WTC11 (cell line): ENCODE measurements around the gene C12orf75.

Experiments used
- CTCF ChIP-seq: fragments of 200-600 bp; IDR thresholded peaks from 2 replicates; pipeline ENCODE4 v1.8.0; 2022; ENCODE audit warnings: antibody characterized with exemption
- ESRRA ChIP-seq: sonication (generic); formaldehyde crosslinking; IDR thresholded peaks from 2 replicates; pipeline ENCODE4 v1.8.1; 2022; ENCODE audit warnings: mild to moderate bottlenecking, missing genetic modification reagents, borderline replicate concordance
- HMGXB4 ChIP-seq: sonication (generic); formaldehyde crosslinking; IDR thresholded peaks from 2 replicates; pipeline ENCODE4 v1.8.1; 2023; ENCODE audit warnings: mild to moderate bottlenecking, moderate library complexity, missing genetic modification reagents
- NR3C1 ChIP-seq: sonication (generic); formaldehyde crosslinking; conservative IDR thresholded peaks from 2 replicates; pipeline ENCODE4 v1.8.1; 2023; ENCODE audit warnings: low read depth, mild to moderate bottlenecking, missing genetic modification reagents
- TCF7 ChIP-seq: sonication (generic); formaldehyde crosslinking; IDR thresholded peaks from 2 replicates; pipeline ENCODE4 v1.8.0; 2022; ENCODE audit warnings: mild to moderate bottlenecking, low read depth, missing genetic modification reagents, moderate library complexity
- USF2 ChIP-seq: sonication (generic); formaldehyde crosslinking; IDR thresholded peaks from 2 replicates; pipeline ENCODE4 v1.8.1; 2023; ENCODE audit warnings: mild to moderate bottlenecking, missing genetic modification reagents, moderate library complexity
- ZNF317 ChIP-seq: sonication (generic); formaldehyde crosslinking; IDR thresholded peaks from 2 replicates; pipeline ENCODE4 v1.8.1; 2023; ENCODE audit warnings: low read depth, mild to moderate bottlenecking, moderate library complexity, missing genetic modification reagents, borderline replicate concordance

GRCh38 chr12:105357162-105357691, 26.7 kb downstream of the C12orf75 start:
- TF ChIP-seq ZNF317 (no peak), TCF7 (CRISPR knock-in tag) (no peak), CTCF (no peak), NR3C1 (CRISPR knock-in tag) (no peak), USF2 (CRISPR knock-in tag) (no peak), ESRRA (CRISPR knock-in tag) (no peak), HMGXB4 (CRISPR knock-in tag) (no peak)
